HG02938 (cell line): ENCODE results near the gene KCNA4.
"Not testable (repeated sequence)": the region's sequence is repeated elsewhere in the genome, so short reads cannot be mapped to it uniquely, and the experiment has no call there.

Experiments
- ATAC-seq: cut with Tn5 transposase; IDR thresholded peaks from one replicate; pipeline ENCODE4 v1.9.1; 2021; ENCODE audit warnings: mild to moderate bottlenecking, moderate library complexity; ENCODE audit not compliant: unreplicated experiment

Gene KCNA4

DNA sequence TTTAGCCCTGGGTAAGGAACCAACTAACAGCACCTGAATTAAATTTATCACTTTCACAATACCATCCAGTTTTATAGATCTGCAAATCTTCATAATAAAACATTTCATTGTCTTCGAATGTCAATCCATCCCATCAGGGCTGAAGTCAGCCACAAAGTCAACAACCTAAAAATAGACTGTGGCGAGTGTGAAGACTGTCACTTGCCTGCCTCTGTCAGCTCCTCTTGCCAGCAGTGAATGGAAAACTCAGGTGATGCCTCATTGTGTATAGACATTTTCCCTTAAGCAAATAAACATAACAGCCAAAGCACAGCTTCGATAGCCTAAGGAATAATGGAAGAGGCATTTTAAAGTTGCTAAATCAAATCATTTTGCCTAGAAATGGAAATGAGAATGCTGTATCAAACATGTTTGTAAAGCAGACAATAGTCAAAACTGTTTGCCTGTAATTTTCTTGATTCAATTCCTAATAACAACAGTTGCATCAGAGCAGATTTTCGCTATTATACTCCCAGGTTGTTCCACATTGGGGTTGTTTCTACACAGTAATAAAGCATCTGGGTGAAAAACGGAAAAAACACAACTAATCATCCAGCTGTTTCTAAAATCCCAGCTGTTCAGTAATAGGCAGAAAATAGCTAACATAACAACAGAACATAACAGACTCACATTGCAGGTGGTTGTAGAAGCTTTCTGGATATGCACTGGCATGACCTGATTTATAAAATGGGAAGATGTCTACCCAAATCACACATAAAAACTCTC lies 15.7 kb downstream of the KCNA4 start:
- ATAC-seq = no peak

DNA sequence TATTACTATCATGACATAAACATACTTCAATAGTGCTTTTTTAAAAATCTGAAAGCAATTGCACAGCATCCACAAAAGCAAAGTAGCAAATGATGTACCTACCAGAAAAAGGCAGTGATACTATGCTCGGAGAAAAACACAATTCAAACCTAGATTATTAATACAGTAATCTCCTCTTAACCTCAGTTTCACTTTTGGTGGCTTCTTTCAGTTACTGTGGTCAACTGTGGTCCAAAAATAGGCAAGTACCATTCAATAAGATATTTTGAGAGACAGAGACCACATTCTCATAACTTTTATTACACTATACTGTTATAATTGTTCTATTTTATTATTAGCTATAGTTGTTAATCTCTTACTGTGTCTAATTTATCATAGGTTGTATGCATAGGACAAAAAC lies 20.8 kb downstream of the KCNA4 start:
- ATAC-seq = peak; percentile 86

DNA sequence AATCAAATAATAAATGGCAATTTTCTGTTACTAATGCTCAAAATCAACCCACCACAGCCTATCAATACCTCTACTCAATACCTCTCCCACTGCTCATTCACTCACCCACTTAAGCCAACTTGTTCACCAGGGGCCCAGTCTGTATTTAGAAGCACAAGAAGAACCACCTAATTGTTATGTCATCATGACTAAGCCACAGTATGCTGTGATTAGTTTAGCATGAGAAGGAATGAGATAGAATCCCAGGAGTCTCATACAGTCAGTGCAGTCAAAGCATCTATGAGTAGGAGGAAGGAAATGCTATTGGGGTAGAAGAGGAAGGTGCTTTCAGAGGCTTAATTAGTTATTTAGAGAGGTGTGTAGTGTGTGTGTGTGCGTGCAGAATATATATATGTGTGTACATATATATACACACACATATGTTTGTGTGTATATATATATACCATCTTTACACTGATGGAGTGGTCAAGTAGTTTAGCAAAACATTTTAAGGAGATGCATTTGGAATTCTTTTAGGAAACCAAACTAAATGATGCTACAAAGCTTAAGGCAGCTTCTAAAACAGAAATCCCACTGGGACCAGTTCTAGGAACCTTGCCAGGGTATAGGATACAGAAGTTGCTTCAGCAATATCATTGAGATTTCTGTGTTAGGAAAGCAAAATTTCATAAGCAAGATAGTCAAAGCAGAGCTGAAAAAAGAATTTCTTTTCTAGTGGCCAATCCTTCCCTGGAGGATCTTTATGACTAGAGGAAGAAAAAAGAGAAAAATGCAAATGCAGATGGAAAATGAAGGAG lies 27.5 kb downstream of the KCNA4 start:
- no peak for ATAC-seq

DNA sequence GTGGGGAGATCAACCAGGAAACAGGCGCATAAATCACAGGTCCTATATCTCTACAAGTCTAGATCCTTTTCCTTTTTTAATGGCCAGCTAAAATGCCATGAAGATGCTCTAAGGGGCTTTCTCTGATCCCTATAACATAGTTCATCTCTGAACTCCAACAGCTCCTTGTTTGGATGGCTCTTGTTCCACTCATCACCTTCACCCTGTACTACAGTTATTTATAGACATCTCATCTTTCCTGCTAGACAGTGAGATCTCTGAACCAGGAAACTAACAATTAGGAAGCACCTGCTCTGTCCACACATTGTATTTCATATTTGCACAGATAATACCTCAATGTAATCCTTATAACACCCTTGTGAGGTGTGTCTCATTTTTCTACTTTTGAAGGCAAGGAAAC lies 31.6 kb downstream of the KCNA4 start:
- ATAC-seq = no peak

DNA sequence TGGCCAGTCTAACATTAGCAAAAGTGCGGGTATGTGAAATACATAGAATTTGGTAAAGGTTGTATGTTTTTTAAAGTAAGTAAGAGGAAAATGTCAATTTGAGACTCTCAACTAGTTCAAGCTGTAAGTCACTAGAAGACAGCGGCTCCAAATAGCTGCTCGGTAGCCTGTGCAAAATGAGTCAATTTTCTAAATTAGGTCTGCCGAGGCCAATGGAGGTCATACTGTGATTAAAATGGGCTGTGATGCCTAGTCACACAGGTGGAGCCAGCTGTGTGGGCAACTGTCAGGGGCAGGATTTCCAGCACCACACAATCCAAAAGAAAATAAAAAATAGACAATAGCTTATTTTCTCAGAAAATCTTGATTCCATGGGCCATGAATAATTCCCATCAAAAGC lies 32.3 kb downstream of the KCNA4 start:
- no peak for ATAC-seq

DNA sequence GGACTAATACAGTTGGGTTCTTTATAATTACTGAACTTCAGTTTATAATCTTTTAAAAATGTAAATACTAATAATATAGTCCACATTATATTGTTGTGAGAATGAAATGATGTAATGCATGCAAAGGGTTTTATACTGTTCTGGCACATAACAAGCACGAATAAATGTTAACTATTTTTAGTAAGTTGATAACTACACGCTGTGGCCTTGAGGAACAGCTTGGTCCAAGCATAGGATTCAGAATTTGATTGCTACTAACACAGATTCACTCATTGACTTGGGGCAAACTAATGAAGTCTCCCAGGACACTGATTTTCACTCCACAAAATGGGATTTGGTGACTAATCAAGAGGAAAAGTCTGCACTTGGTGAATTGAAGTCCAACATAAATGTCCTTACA lies 38.3 kb downstream of the KCNA4 start:
- no peak for ATAC-seq

DNA sequence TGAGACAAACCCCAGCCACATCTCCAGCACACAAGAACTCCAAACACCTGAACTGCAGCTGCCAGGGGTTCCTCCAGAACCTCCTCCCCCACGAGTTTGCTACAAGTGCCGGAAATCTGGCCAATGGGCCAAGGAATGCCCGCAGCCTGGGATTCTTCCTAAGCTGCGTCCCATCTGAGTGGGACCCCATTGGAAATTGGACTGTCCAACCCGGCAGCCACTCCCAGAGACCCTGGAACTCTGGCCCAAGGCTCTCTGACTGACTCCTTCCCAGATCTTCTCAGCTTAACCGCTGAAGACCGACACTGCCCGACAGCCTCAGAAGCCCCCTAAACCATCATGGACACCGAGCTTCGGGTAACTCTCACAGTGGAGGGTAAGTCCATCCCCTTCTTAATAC lies 41.2 kb downstream of the KCNA4 start:
- ATAC-seq = not testable (repeated sequence)

DNA sequence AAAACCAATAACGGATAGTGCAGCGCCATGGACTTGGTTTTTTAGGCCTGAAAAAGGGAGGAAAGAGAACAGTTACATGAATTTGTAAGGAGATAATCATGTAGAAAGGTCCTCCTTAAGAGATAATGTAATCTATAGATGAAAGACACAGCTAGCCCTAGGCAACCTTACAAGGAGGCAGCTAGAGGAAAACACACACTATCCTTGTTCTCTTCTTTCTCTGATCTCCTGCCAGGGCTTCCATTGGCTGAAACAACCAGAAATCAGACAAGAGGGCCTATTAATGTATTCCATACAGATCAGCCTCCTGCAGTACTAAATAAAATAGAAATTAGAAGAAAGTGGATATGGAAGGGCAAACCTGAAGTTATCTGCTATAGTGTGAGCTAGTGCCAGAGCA lies 53.0 kb downstream of the KCNA4 start:
- ATAC-seq = no peak

DNA sequence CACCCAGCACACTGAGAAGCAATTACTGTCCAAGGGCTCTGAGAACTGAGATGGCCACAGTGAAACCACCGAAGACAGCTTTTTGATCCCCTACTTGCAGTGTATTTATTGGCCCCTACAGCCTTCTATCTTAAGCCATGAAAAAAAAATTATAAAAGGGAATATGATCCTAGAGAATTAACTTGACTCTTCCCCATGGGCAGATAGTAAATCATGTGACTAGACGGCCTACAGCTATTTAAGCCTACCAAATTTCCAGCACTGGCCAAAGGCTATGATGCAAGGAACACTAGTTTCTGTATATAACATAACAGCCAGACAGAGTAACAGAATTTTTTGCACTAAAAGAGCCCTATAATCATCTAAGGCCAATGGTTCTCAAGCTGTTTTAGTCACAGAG lies 53.8 kb downstream of the KCNA4 start:
- no peak for ATAC-seq

DNA sequence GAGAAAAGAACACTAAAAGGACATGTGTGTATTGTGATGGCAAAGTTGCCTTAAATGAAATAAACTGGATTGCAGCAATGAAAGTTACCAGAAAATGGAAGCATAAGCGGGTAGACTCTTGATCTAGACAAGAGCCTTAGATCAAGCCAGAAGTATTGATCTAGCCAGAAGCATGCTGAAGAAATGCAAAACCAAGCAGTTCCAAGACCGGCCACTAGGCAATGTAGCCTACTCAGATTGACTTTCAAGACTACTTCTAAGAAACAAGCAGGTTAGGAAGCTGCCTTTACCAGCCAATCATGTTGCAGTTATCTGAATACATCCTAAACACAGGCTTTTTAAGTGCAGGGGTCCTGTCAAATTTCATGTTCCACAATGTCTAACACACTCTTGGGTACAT lies 54.6 kb downstream of the KCNA4 start:
- peak; percentile 88 for ATAC-seq
